Neural progenitor cell (in vitro differentiated cells): ENCODE results near the gene JAKMIP3.

Experiments
- EZH2 ChIP-seq: fragments of 200-600 bp; sonication (generic); IDR thresholded peaks from 2 replicates; pipeline ENCODE4 v1.6.1; 2017; ENCODE audit warnings: antibody characterized with exemption, mild to moderate bottlenecking, moderate library complexity
- EZH2phosphoT487 ChIP-seq: fragments of 200-600 bp; sonication (generic); IDR thresholded peaks from 2 replicates; pipeline ENCODE4 v1.6.1; 2017; ENCODE audit warnings: antibody characterized with exemption
- TF ChIP-seq, protein P1 (sequence below): fragments of 200-600 bp; sonication (generic); IDR thresholded peaks from 2 replicates; pipeline ENCODE4 v1.5.1; 2017; ENCODE audit warnings: antibody characterized with exemption, mild to moderate bottlenecking

DNA sequence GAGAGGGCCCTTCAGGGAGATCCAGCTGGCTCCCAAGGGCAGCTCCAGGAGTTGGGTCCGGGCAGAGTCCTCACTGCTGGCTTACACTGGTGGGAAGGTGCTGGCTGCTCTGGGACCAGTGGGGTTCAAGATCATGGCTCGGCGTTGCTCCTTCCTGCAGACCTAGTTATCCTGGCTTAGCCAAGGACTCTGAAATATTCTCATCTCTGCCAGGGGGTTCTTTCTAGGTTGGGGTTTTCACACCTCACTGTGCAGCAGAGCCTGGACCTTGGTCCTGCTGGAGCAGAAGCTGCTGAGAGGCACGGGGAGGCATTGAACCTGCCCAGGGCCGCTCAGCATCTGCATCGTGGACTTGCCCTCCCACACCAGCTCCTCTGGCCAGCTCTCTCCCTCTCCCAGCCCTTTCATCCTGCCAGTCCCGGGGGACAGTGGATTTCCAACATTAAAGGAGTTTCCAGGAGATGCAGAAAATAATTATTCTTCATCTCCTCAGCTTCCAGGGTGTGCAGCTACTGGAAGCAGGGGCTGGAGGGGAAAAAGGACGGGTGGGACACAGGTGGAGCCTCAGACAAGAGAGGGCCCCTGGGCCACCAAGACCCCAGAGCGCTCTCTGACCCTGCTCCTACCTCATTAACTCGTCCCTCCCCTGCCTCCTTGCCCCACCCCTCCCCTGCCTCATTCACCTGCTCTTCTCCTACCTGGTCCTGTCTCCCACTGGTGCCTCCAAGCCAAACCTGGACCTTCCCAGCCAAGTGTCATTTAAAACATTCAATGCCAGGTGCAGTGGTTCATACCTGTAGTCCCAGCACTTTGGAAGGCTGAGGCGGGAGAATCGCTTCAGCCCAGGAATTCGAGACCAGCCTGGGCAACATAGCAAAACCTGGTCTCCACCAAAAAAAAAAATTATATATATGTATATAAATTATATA is 42.5 kb downstream of the JAKMIP3 start:
- TF ChIP-seq, protein P1, sequence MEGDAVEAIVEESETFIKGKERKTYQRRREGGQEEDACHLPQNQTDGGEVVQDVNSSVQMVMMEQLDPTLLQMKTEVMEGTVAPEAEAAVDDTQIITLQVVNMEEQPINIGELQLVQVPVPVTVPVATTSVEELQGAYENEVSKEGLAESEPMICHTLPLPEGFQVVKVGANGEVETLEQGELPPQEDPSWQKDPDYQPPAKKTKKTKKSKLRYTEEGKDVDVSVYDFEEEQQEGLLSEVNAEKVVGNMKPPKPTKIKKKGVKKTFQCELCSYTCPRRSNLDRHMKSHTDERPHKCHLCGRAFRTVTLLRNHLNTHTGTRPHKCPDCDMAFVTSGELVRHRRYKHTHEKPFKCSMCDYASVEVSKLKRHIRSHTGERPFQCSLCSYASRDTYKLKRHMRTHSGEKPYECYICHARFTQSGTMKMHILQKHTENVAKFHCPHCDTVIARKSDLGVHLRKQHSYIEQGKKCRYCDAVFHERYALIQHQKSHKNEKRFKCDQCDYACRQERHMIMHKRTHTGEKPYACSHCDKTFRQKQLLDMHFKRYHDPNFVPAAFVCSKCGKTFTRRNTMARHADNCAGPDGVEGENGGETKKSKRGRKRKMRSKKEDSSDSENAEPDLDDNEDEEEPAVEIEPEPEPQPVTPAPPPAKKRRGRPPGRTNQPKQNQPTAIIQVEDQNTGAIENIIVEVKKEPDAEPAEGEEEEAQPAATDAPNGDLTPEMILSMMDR: no peak
- TF ChIP-seq EZH2: no peak
- TF ChIP-seq EZH2phosphoT487: no peak
